GM21526 (cell line): ENCODE data around the gene ANKDD1B.

ENCODE experiments used
- ATAC-seq: cut with Tn5 transposase; IDR thresholded peaks from one replicate; pipeline ENCODE4 v1.9.1; 2021; ENCODE audit warnings: moderate library complexity; ENCODE audit not compliant: unreplicated experiment, low FRiP score

The ANKDD1B gene

DNA sequence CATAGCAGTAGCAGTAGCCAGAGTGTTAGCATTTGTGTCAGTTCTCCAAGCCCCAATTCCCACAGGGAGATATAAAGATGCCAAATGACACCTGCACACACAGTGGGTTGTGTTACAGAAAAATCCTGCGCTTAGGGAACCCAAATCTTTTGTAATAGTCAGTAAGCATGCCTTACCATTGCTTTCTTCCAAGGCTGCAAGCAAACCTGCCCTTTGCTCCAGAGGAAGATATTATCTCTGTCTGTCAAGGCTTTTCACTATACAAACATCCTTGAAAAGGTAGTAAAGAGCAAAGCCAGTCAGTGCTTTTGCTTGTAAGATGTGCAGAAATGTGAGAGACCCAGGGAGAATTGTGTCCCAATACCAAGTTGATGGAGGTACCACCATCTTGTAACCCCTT, 2.9 kb downstream of the ANKDD1B start:
- ATAC-seq: no peak

- ATAC-seq: no peak
Measured at GRCh38 chr5:75616371-75616881, 5.2 kb downstream of the ANKDD1B start.

- no peak for ATAC-seq
Measured at GRCh38 chr5:75616971-75617621, 5.8 kb downstream of the ANKDD1B start.

- no peak for ATAC-seq
Measured at GRCh38 chr5:75617736-75618352, 6.6 kb downstream of the ANKDD1B start.

DNA sequence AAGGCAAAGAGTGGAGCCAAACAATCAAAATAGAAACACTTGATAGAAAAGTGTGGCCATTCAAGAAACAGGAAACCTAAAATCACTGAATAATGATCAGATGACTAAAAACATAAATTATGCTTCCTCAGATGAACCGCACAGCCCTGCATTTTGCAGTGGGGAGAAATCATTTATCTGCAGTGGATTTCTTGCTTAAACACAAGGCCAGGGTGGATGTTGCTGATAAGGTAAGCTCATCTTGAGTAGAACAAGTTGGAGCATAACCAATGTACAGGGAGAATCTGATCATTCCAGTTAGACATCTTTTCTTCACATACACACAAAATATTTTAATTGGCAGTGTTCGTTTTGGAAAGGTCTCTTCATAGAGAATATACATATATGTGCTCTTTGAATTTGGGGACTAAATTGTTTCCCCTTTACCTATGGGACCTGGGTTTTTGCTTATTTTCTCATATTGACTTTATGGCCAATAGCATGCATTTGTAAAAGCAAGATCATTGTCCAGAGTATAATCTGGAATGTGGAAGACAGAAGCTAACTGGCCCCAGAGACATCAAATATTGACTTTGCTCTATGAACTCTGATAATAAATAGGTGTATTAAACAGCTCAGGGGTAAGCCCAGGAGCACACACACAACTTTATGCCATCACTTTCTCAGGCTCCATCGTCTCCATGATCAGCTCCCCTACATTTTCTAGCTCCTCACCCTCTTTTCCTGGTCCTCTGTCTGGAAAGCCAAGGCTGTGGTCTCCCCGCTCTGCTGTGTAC, 9.1 kb downstream of the ANKDD1B start:
- no peak for ATAC-seq

DNA sequence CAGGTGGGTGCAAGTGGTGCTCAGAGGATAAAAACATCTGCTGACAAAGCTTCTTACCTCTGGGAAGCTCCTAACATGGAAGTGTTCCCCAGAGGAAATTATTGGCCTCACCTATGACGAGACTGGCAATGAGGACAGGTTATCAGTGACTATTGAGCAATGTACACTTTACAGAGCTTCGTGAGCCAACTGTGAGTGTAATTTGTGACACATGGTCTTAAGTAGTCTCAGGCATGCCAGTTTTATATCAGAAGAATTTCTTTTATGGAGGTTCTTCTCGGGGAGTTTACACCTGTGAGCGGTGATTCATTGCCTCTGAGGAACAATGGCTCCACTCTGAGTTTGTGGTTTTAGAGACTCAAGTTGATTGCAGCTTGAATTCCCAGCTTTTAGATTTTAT, 11.3 kb downstream of the ANKDD1B start:
- no peak for ATAC-seq

DNA sequence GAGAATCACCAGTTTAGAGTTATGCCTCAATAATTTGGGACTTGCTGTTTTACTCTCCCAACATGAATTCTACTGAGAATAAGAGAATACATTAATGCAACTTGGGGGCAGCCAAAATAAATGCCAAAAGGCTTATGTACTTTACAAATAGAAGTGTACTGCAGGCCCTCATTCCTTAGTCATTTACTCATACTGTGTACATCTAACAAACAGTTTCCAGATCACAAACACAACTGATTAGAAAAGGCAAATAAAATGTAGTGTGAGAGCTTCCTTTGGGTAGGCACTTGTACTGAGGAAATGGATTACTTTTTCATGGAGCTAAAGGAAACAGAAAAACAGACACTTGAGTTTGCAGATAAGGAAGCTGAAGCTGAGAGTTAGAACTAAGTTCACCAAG, 12.6 kb downstream of the ANKDD1B start:
- ATAC-seq: no peak

GRCh38 chr5:75626959-75627358, 15.7 kb downstream of the ANKDD1B start:
- no peak for ATAC-seq

DNA sequence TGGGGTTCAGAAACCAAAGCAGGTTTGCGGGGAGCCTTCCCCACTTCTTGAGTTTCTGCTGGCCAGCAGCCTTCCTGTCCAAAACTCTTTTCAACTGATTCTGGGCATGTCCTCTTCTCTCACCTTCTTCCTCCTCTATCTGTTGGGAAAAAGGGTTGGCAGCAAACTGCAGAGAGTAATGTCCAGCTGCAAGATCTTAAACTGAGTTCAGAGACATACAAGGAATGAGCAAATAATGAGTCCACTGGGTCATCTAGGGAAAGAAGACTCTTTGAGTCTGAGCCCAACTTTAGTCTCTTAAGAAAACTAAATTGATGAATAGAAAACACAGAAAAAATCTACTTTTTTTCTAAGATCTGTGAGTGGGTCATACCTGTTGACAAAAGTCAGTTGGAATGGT, 16.5 kb downstream of the ANKDD1B start:
- no peak for ATAC-seq

- no peak for ATAC-seq
Measured at GRCh38 chr5:75630875-75631274, 19.6 kb downstream of the ANKDD1B start.

- ATAC-seq: no peak
Measured at GRCh38 chr5:75632321-75632720, 21.1 kb downstream of the ANKDD1B start.

DNA sequence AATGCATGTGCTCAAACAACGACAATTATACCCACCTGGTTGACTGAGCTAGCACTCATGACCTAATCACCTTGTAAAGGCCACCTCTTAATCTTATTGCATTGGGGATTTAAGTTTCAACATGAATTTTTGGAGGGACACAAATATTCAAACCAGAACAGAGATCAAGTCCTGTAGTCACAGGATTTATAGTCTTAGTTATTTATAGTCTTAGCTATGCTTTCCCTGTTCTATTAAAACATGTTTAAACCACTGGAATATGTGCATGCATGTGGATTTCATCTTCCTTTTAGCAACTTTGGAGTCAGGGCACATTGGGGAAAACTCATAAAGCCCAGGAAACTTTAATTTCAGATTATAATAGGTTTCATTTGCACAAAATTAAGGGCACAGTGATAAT, 26.7 kb downstream of the ANKDD1B start:
- ATAC-seq: no peak

- no peak for ATAC-seq
Measured at GRCh38 chr5:75639535-75640311, 28.5 kb downstream of the ANKDD1B start.

GRCh38 chr5:75640395-75640794, 29.1 kb downstream of the ANKDD1B start:
- ATAC-seq: no peak

- no peak for ATAC-seq
Measured at GRCh38 chr5:75640826-75641225, 29.6 kb downstream of the ANKDD1B start.

GRCh38 chr5:75648712-75649111, 37.5 kb downstream of the ANKDD1B start:
- no peak for ATAC-seq

DNA sequence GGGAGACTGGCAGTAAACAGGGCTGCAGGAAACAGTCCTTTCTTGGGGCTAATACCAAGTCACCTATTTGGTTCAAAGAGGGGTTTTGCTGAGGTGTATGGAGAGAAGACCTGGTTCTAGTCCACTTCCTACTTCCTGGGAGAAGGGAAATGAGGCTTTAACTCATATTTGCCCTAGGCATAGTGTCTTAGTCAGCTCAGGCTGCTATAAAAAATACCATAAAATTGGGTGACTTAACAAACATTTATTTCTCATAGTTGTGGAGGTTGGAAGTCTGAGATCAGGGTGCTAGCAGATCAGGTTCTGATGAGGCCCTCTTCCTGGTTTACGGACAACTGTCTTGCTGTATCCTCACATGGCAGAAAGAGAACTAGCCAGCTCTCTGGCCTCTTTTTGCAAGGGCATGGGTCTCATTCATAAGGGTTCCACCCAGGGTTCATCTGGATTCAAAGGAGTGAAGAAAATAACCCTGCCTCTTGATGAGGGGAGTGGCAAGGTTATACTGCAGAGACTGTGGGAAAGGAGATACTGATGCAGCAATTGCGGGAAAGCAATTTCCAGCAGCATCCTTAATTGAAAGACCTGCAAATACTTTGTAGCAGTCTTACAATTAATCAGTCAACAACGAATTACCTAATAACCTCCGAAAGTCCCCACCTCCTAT, 40.5 kb downstream of the ANKDD1B start:
- ATAC-seq: no peak

GRCh38 chr5:75653521-75653920, 42.3 kb downstream of the ANKDD1B start:
- ATAC-seq: no peak

DNA sequence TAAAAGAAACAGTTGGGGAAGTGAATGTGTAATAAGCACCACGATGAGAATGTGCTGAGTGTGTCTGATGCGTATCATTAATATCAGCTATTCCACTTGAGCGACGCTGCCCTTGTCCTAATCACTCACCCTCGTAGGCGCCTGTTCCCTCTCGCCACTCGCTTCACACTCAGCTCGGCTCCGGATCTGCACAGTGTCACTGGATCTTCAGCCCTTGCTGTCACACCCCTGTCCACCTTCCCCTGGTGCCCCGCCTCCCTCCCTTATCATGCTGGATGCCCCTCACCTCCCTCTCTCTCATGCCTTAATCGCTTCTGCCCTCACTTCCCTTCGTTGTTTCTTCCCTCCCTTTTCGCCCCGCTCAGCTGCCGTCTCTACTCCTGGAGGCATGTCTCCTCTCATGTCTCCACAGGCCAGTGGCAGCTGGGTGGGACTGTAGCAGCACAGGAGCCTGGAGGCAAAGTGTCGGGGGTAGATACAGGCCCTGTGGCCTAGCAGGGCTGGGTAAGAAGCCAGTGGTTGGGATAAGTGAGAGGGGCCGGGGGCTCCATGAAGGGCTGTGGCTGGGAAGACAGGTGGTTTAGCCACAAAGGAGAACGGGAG, 43.5 kb downstream of the ANKDD1B start:
- no peak for ATAC-seq
